Measurements from ENCODE around the gene FAM110D. TPM values are rescaled to one million over a fixed set of nuclear protein-coding genes. Genes with fewer than 3 reads are reported as not detected.

The FAM110D gene
- total RNA-seq, 1 experiment from 2014 or later = 0.55 TPM

GRCh38 chr1:26175346-26175745 is 16.5 kb downstream of the FAM110D start:
- CTCF ChIA-PET = no interaction called here
- TF ChIP-seq GTF2I (CRISPR knock-in tag; conservative IDR thresholded peaks at IDR 0.05) (no peak), ZBTB21 (CRISPR knock-in tag; IDR thresholded peaks at IDR 0.05; ENCODE audit: borderline replicate concordance) (no peak), USF1 (CRISPR knock-in tag; IDR thresholded peaks at IDR 0.05) (no peak), NR3C1 (CRISPR knock-in tag; conservative IDR thresholded peaks at IDR 0.05; ENCODE audit: low read depth) (no peak), ZNF232 (CRISPR knock-in tag; IDR thresholded peaks at IDR 0.05) (no peak), RELA (CRISPR knock-in tag; IDR thresholded peaks at IDR 0.05; ENCODE audit: borderline replicate concordance) (no peak), EMX1 (CRISPR knock-in tag; IDR thresholded peaks at IDR 0.05) (no peak), ZNF671 (CRISPR knock-in tag; IDR thresholded peaks at IDR 0.05) (no peak), SMAD3 (CRISPR knock-in tag; IDR thresholded peaks at IDR 0.05; ENCODE audit: borderline replicate concordance) (no peak), KAT7 (CRISPR knock-in tag; IDR thresholded peaks at IDR 0.05; ENCODE audit: borderline replicate concordance) (no peak), STAT6 (CRISPR knock-in tag; conservative IDR thresholded peaks at IDR 0.05; ENCODE audit: low read depth) (no peak), GRHL2 (CRISPR knock-in tag; IDR thresholded peaks at IDR 0.05; ENCODE audit: insufficient replicate concordance, severe bottlenecking) (no peak), GABPB1 (CRISPR knock-in tag; IDR thresholded peaks at IDR 0.05) (no peak), ZNF121 (CRISPR knock-in tag; IDR thresholded peaks at IDR 0.05) (no peak), ARID4B (CRISPR knock-in tag; IDR thresholded peaks at IDR 0.05; ENCODE audit: borderline replicate concordance) (no peak), ZNF512 (CRISPR knock-in tag; IDR thresholded peaks at IDR 0.05; ENCODE audit: borderline replicate concordance) (no peak), CREB1 (CRISPR knock-in tag; IDR thresholded peaks at IDR 0.05) (no peak), CTCF (IDR thresholded peaks at IDR 0.05) (no peak), CDX4 (CRISPR knock-in tag; IDR thresholded peaks at IDR 0.05; ENCODE audit: borderline replicate concordance) (no peak)
- Mint-ChIP-seq H3K4me3 (no peak overlapping the region), H3K9me3 (no peaks in the 10 kb centered on the region), H3K27ac (no peak overlapping the region), H3K4me1 (peaks cover 19% of the 10 kb centered on the region), H3K27me3 (ENCODE audit: low read depth) (no peaks in the 10 kb centered on the region), H3K36me3 (no peaks in the 10 kb centered on the region)
- ATAC-seq = no peak
- DNase-seq (ENCODE audit: low spot score) = no peak
- POLR2A ChIA-PET = no interaction called here
